ENCODE data around the gene MAPKAP1.

MAPKAP1 gene

GRCh38 chr9:125443367-125443766 lies 263.6 kb downstream of the MAPKAP1 start:
- no peaks in the 10 kb centered on the region for H3K27me3 ChIP-seq (ENCODE audit: insufficient read depth, poor library complexity, severe bottlenecking)
- DNase-seq (ENCODE audit: low read depth in 1 of 2, low spot score in 1 of 2) = no peak
- H3K27ac ChIP-seq (replicated peaks) = no peak overlapping the region
- no peak for TF ChIP-seq POLR2AphosphoS5 (IDR thresholded peaks at IDR 0.05; ENCODE audit: low read depth)
- TF ChIP-seq GABPA (IDR thresholded peaks at IDR 0.05; ENCODE audit: low read depth) = no peak
- no peak for TF ChIP-seq SPI1 (IDR thresholded peaks at IDR 0.05; ENCODE audit: borderline replicate concordance, low read depth)
- TF ChIP-seq CTCF (IDR thresholded peaks at IDR 0.05; ENCODE audit: insufficient read depth, low read length) = no peak
- no peak for TF ChIP-seq REST (IDR thresholded peaks at IDR 0.05; ENCODE audit: insufficient replicate concordance, low read depth)
- no peak overlapping the region for H3K4me3 ChIP-seq (replicated peaks; ENCODE audit: insufficient read depth, low read length)

- no peak for DNase-seq (ENCODE audit: low read depth in 1 of 2, low spot score in 1 of 2)
- H3K27ac ChIP-seq (replicated peaks) = no peak overlapping the region
- TF ChIP-seq POLR2AphosphoS5 (IDR thresholded peaks at IDR 0.05; ENCODE audit: low read depth) (no peak), GABPA (IDR thresholded peaks at IDR 0.05; ENCODE audit: low read depth) (no peak), REST (IDR thresholded peaks at IDR 0.05; ENCODE audit: insufficient replicate concordance, low read depth) (no peak), CTCF (IDR thresholded peaks at IDR 0.05; ENCODE audit: insufficient read depth, low read length) (no peak), SPI1 (IDR thresholded peaks at IDR 0.05; ENCODE audit: borderline replicate concordance, low read depth) (no peak)
- no peak overlapping the region for H3K4me3 ChIP-seq (replicated peaks; ENCODE audit: insufficient read depth, low read length)
- no peaks in the 10 kb centered on the region for H3K27me3 ChIP-seq (ENCODE audit: insufficient read depth, poor library complexity, severe bottlenecking)
These were observed 264.6 kb downstream of the MAPKAP1 start for GRCh38 chr9:125442452-125442851.

GRCh38 chr9:125440411-125440810 lies 266.6 kb downstream of the MAPKAP1 start:
- no peak for TF ChIP-seq POLR2AphosphoS5 (IDR thresholded peaks at IDR 0.05; ENCODE audit: low read depth)
- no peak for TF ChIP-seq REST (IDR thresholded peaks at IDR 0.05; ENCODE audit: insufficient replicate concordance, low read depth)
- no peak for TF ChIP-seq GABPA (IDR thresholded peaks at IDR 0.05; ENCODE audit: low read depth)
- no peak for TF ChIP-seq SPI1 (IDR thresholded peaks at IDR 0.05; ENCODE audit: borderline replicate concordance, low read depth)
- TF ChIP-seq CTCF (IDR thresholded peaks at IDR 0.05; ENCODE audit: insufficient read depth, low read length) = no peak
- no peaks in the 10 kb centered on the region for H3K27me3 ChIP-seq (ENCODE audit: insufficient read depth, poor library complexity, severe bottlenecking)
- H3K27ac ChIP-seq (replicated peaks) = no peak overlapping the region
- no peak overlapping the region for H3K4me3 ChIP-seq (replicated peaks; ENCODE audit: insufficient read depth, low read length)
- DNase-seq (ENCODE audit: low read depth in 1 of 2, low spot score in 1 of 2) = no peak

All from HL-60 (cell line).